ENCODE results near the gene PHAX. TPM values are rescaled to one million over a fixed set of nuclear protein-coding genes. Genes with fewer than 3 reads are reported as not detected.
"Not testable (repeated sequence)": the region's sequence is repeated elsewhere in the genome, so short reads cannot be mapped to it uniquely, and the experiment has no call there.

Gene PHAX
- total RNA-seq, 1 donor from 2014 or later, result 56.9 TPM

- no peaks in the 10 kb centered on the region for H3K27me3 ChIP-seq (ENCODE audit: control insufficient read depth, insufficient read depth, low read length)
- FAIRE-seq, result no peak
- no peak overlapping the region for H3K4me3 ChIP-seq (ENCODE audit: low read depth, low read length)
- no peak for DNase-seq (ENCODE audit: low read depth)
- no peak for TF ChIP-seq CTCF (IDR thresholded peaks at IDR 0.05; ENCODE audit: insufficient read depth, low read length, severe bottlenecking)
- no peaks in the 10 kb centered on the region for H3K36me3 ChIP-seq (ENCODE audit: control insufficient read depth, insufficient read depth, low read length)
These were observed 40.6 kb downstream of the PHAX start for GRCh38 chr5:126641387-126641786.

- H3K4me3 ChIP-seq (ENCODE audit: low read depth, low read length), result no peak overlapping the region
- DNase-seq (ENCODE audit: low read depth) (no peak), FAIRE-seq (no peak)
- H3K27me3 ChIP-seq (ENCODE audit: control insufficient read depth, insufficient read depth, low read length), result no peaks in the 10 kb centered on the region
- no peak for TF ChIP-seq CTCF (IDR thresholded peaks at IDR 0.05; ENCODE audit: insufficient read depth, low read length, severe bottlenecking)
- no peaks in the 10 kb centered on the region for H3K36me3 ChIP-seq (ENCODE audit: control insufficient read depth, insufficient read depth, low read length)
These were observed 44.4 kb downstream of the PHAX start for GRCh38 chr5:126645132-126645531.

- TF ChIP-seq CTCF (IDR thresholded peaks at IDR 0.05; ENCODE audit: insufficient read depth, low read length, severe bottlenecking), result no peak
- H3K4me3 ChIP-seq (ENCODE audit: low read depth, low read length), result no peak overlapping the region
- H3K36me3 ChIP-seq (ENCODE audit: control insufficient read depth, insufficient read depth, low read length), result no peaks in the 10 kb centered on the region
- H3K27me3 ChIP-seq (ENCODE audit: control insufficient read depth, insufficient read depth, low read length), result no peaks in the 10 kb centered on the region
- FAIRE-seq (no peak), DNase-seq (ENCODE audit: low read depth) (no peak)
These were observed 46.3 kb downstream of the PHAX start for GRCh38 chr5:126647071-126647470.

- H3K36me3 ChIP-seq (ENCODE audit: control insufficient read depth, insufficient read depth, low read length), result no peaks in the 10 kb centered on the region
- no peak for FAIRE-seq
- TF ChIP-seq CTCF (IDR thresholded peaks at IDR 0.05; ENCODE audit: insufficient read depth, low read length, severe bottlenecking), result no peak
- H3K27me3 ChIP-seq (ENCODE audit: control insufficient read depth, insufficient read depth, low read length), result no peaks in the 10 kb centered on the region
- no peak overlapping the region for H3K4me3 ChIP-seq (ENCODE audit: low read depth, low read length)
- DNase-seq (ENCODE audit: low read depth), result no peak
These were observed 47.7 kb downstream of the PHAX start for GRCh38 chr5:126648471-126648870.

GRCh38 chr5:126649057-126649456 lies 48.3 kb downstream of the PHAX start:
- H3K36me3 ChIP-seq (ENCODE audit: control insufficient read depth, insufficient read depth, low read length); H3K27me3 ChIP-seq (ENCODE audit: control insufficient read depth, insufficient read depth, low read length); H3K4me3 ChIP-seq (ENCODE audit: low read depth, low read length); FAIRE-seq: not testable (repeated sequence)
- DNase-seq (ENCODE audit: low read depth), result peak; percentile 21

- not testable (repeated sequence) for DNase-seq (ENCODE audit: low read depth)
These were observed 49.0 kb downstream of the PHAX start for GRCh38 chr5:126649709-126650108.

GRCh38 chr5:126650463-126650862 lies 49.7 kb downstream of the PHAX start:
- H3K27me3 ChIP-seq (ENCODE audit: control insufficient read depth, insufficient read depth, low read length), result no peaks in the 10 kb centered on the region
- FAIRE-seq (no peak), DNase-seq (ENCODE audit: low read depth) (no peak)
- H3K36me3 ChIP-seq (ENCODE audit: control insufficient read depth, insufficient read depth, low read length), result no peaks in the 10 kb centered on the region
- no peak overlapping the region for H3K4me3 ChIP-seq (ENCODE audit: low read depth, low read length)
- no peak for TF ChIP-seq CTCF (IDR thresholded peaks at IDR 0.05; ENCODE audit: insufficient read depth, low read length, severe bottlenecking)

More at GRCh38 chr5:126649709-126650108, 49.0 kb downstream of the PHAX start:
- H3K4me3 ChIP-seq (ENCODE audit: low read depth, low read length); H3K36me3 ChIP-seq (ENCODE audit: control insufficient read depth, insufficient read depth, low read length); FAIRE-seq; H3K27me3 ChIP-seq (ENCODE audit: control insufficient read depth, insufficient read depth, low read length): not testable (repeated sequence)
